Measurements from ENCODE around the gene ALKBH4. TPM values are rescaled to one million over a fixed set of nuclear protein-coding genes. Genes with fewer than 3 reads are reported as not detected.

ALKBH4 gene
- total and polyA plus RNA-seq, 2 donors = 9.7 to 11.8 TPM

DNA sequence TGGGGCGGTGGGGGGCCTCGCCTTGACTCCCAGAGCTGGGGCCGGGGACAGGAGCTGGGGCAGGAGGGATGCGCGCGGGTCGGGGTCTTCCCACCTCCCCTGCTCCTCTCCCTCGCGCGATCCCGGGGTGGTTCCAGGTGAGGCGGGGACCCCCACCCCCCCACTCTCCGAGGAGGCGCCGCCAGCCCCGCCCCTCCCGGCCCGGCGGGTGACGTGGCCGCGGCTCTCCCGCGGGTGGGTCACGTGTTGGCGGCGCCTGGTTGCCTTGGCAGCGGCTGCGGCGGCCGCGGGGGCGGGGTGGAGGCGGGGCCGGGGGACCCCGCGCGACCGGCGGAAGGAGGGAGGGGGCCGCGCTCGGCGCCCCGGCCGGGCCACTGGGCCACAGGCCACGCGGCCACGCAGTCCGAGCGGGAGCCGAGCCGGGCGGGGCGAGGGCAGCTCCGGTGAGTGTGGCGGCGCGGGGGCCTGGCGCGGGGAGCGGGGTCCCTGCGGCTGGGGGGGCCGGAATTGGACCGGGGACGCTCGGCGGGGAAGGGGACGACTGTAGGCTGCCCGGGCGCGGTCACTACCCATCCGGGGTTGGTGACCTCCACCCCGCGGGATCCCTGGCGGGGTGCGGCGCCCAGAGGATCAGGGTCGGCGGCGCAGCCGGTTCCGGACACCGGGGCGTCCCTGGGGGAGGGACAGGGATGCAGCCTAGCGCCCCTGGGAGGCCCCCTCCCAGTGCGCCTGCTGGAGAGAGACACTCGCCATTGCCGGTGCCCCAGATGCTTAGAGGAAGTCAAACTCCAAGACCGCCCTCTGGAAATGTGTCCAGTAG is 31.2 kb downstream of the ALKBH4 start, which contains the start of gene ORAI2:
ORAI2 (plus strand) TSS at position 357 of the 820 bp plus-strand sequence. CDS start 5,382 bp downstream, outside the sequence.
- under 1% methylated on average over 90 of the region's 90 CpGs for WGBS
- DNase-seq (ENCODE audit: extremely low spot score) = no peak
- no peaks in the 10 kb centered on the region for H3K4me1 ChIP-seq (ENCODE audit: insufficient read depth)
- H3K4me3 ChIP-seq (ENCODE audit: low read depth, low read length) = peak within 1 kb of the TSS; percentile 92
- peaks cover 2% of the 10 kb centered on the region for H3K36me3 ChIP-seq (ENCODE audit: insufficient read depth)
- peak within 1 kb of the TSS; percentile 71 for H3K27ac ChIP-seq (ENCODE audit: low read depth)

DNA sequence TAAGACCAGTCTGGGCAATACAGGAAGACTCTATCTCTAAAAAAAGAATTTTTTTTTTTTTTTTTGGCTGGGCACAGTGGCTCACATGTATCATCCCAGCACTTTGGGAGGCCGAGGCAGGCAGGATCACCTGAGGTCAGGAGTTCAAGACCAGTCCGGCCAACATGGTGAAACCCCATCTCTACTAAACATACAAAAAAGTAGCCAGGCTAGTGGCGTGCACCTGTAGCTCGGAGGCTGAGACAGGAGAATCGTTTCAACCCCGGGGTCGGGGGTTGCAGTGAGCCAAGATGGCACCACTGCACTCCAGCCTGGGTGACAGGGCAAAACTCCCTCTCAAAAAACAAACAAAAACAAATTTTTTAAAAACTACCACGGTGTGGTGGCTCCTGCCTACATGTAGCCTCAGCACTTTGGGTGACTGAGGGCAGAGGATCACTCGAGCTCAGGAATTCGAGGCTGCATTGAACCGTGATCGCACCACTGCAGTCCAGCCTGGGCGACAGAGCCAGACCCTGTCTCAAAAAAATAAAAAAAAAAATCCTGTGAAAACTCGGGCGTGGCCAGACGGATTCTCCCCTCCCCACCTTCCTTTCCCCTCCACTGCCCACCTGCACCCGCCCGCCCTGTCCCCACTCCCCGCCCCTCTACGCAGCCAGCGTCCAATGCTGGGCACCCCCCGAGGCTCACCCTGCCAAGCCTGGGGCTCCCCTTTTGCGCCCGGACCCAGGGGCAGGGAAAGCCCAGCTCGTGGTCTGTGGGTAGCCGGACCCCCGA is 32.0 kb downstream of the ALKBH4 start:
- peak overlapping the region; percentile 92 for H3K4me3 ChIP-seq (ENCODE audit: low read depth, low read length)
- H3K27ac ChIP-seq (ENCODE audit: low read depth) = peak overlapping the region; percentile 71
- H3K4me1 ChIP-seq (ENCODE audit: insufficient read depth) = no peaks in the 10 kb centered on the region
- 27% methylated on average over 27 of the region's 27 CpGs for WGBS
- DNase-seq (ENCODE audit: extremely low spot score) = no peak
- H3K36me3 ChIP-seq (ENCODE audit: insufficient read depth) = peaks cover 2% of the 10 kb centered on the region

DNA sequence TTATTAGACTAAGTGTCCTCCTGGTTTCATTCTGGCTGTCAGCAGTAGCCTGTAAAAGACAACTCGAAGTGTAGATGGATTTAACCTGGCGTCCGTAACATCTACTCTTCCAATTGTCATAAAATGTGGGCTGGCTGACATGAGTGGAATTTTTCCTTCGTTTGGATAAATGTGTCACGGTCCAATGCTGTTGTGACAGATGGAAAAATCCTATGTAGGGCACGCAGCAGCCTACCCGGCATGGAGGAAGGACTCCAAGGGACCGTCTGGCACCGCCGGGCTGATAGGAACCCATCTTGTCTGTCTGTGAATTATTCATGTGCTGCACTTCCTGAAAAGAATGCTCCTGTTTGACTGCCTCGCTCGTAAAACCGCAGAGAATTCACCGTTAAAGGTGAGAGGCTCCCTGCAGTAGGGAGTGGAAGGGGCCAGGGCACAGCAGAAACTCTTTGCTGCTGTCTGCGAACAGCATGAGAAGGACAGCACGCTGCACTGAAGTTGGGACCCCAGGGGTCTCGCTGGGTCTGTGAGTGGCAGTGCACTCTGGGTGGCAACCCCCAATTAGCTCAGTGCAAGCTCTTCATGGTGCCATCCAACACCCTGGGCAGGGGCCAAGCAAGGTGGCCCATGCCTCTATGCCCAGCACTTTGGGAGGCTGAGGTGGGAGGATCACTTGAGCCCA is 32.9 kb downstream of the ALKBH4 start:
- peak overlapping the region; percentile 34 for H3K27ac ChIP-seq (ENCODE audit: low read depth)
- WGBS = 24% methylated on average over 17 of the region's 17 CpGs
- peak; percentile 35 for DNase-seq (ENCODE audit: extremely low spot score)
- H3K36me3 ChIP-seq (ENCODE audit: insufficient read depth) = no peaks in the 10 kb centered on the region
- H3K4me3 ChIP-seq (ENCODE audit: low read depth, low read length) = no peak overlapping the region
- H3K4me1 ChIP-seq (ENCODE audit: insufficient read depth) = no peaks in the 10 kb centered on the region

DNA sequence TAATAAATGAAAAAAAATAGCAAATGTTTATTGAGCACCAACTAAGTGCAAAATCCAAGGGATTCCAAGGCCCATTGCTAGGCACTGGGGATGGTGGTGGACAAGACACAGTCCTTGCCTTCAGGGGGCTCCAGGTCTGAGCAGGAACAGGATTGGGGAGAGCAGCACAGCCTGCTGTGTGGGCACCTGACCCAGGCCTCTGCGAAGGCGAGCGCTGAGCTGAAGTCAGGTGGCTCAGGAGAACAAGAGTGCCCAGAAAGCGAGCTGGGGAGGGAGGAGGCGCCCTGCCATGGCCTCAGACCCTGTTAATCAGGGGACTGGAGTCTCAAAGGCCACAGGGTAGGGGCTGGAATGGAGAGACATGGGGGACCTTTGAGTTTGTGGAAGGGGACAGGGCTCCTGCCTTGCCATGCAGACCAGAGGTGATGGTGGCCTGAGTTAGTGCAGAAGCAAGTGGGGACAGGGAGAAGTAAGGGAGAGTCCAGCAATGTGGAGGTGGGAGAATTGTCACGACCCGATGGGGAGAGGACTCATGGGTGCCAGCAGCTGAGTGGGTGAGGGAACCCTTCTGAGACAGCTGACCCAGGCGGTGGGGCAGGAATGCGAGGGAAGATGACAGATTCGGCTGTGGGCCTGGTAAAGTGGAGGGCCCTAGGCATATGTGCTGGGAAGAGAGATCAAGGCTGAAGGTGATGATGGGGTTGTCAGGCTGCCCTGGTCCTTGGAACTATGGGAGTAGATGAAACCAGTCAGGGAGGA is 35.3 kb downstream of the ALKBH4 start:
- WGBS = 92% methylated on average over 10 of the region's 10 CpGs
- H3K4me1 ChIP-seq (ENCODE audit: insufficient read depth) = no peaks in the 10 kb centered on the region
- H3K27ac ChIP-seq (ENCODE audit: low read depth) = no peak overlapping the region
- H3K4me3 ChIP-seq (ENCODE audit: low read depth, low read length) = no peak overlapping the region
- no peak for DNase-seq (ENCODE audit: extremely low spot score)
- peaks cover 4% of the 10 kb centered on the region for H3K36me3 ChIP-seq (ENCODE audit: insufficient read depth)

DNA sequence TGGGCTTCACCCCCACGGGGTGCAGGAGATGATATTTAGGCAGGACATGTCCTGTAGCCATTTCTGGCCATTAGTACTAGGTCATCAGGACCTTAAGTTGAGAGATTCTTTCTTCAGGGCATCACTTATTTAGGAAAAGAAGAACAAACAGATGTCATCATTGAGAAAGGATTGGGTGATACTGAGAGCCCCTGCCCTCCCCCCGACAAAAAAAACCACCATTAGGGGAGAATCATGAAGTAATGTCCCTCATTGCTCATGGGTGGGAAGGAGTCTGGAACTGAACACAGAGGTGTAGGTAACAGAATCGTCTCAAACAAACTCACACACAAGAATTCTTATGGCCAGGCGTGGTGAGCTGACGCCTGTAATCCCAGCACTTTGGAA is 37.7 kb downstream of the ALKBH4 start:
- WGBS = 85% methylated on average over 5 of the region's 5 CpGs
- Histone ChIP-seq H3K4me1 (ENCODE audit: insufficient read depth) (no peaks in the 10 kb centered on the region), H3K4me3 (ENCODE audit: low read depth, low read length) (no peak overlapping the region), H3K36me3 (ENCODE audit: insufficient read depth) (peaks cover 4% of the 10 kb centered on the region), H3K27ac (ENCODE audit: low read depth) (peak overlapping the region; percentile 59)
- DNase-seq (ENCODE audit: extremely low spot score) = no peak

DNA sequence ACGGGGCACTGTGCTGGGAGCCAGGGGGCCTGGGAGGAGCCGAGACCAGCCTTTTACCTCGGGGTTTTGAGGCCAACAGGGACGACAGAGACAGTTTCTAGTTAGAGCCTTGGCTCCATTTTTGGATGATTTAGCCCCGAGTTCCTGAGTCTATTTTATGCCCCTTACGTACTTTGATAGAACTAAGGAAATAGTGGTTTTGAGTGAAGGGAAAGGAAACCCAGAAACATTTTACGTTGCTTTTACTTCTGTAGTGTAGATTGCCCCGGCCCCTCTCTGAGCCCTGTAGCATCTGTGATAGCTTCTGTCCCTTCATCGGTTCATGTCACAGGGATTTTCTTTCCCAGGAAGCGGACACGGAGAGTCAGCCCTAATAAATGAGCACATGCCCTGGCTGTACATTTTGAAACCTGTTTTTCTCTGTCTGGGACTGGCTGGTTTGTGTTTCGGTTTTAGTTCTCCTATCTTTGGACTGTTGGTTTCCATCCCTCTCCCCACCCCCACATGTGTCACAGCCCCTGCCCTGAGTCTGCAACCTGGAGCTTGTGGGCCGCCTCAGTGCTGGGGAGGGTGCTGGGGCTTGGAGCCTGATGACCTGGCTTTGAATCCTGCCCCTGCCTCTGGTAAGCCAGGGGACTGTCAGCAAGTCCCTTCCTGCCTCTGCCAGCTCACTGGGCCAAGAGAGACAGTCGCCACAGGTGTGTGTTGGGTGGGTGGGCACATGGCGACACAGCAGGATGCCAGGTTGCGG is 38.2 kb downstream of the ALKBH4 start:
- DNase-seq (ENCODE audit: extremely low spot score) = no peak
- Histone ChIP-seq H3K4me1 (ENCODE audit: insufficient read depth) (no peaks in the 10 kb centered on the region), H3K4me3 (ENCODE audit: low read depth, low read length) (no peak overlapping the region), H3K27ac (ENCODE audit: low read depth) (peak overlapping the region; percentile 59), H3K36me3 (ENCODE audit: insufficient read depth) (peaks cover 4% of the 10 kb centered on the region)
- WGBS = 83% methylated on average over 16 of the region's 16 CpGs

DNA sequence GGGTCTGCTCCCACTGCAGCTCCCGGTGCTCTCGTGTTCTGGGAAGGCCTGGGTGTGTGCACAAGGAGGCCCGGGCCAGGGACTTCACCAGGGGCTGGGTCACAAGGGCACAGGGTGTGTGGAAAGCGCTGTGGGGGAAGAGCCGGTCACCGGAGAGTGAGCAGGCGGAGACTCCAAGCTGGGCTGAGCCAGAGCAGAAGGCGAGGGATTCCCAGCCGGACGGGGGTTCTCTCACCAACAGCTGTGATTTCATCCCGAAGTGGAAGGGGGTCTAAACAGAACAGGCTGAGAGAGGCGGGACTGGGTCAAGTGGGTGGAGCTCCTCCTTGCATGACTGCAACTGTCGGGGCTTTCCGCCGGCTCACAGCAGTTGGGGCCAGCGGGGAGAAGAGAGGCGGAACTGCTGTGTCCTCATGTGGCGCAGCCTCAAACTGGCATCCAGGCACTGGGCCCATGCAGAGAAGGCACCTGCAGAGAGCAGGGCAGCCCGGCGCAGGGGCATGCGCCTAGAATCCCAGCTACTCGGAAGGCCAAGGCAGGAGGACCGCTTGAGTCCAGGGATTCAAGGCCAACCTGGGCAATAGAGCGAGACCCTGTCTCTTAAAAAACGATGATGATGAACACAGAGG is 38.9 kb downstream of the ALKBH4 start:
- WGBS = 71% methylated on average over 25 of the region's 25 CpGs
- Histone ChIP-seq H3K27ac (ENCODE audit: low read depth) (peak overlapping the region; percentile 28), H3K4me1 (ENCODE audit: insufficient read depth) (no peaks in the 10 kb centered on the region), H3K4me3 (ENCODE audit: low read depth, low read length) (no peak overlapping the region), H3K36me3 (ENCODE audit: insufficient read depth) (peaks cover 4% of the 10 kb centered on the region)
- DNase-seq (ENCODE audit: extremely low spot score) = no peak

DNA sequence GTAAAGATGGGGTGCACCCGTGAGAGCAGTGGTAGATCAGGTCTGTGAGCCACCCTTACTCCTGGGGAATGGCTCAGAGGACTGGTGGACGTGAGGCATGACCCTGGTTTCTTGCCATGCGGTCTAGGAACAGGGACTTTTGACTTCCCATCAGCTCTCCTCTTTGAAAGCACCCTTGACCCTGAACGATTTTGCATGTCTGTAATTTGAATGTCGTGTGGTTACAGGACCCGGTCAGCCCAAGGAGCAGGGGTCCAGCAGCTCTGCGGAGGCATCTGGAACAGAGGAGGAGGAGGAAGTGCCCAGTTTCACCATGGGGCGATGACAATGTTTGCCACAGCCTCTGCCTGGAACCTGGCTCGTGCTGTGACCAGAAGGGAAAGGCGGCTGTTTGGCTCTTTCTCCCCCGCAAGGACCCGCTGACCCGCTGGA is 39.9 kb downstream of the ALKBH4 start:
- no peak for DNase-seq (ENCODE audit: extremely low spot score)
- Histone ChIP-seq H3K4me3 (ENCODE audit: low read depth, low read length) (no peak overlapping the region), H3K27ac (ENCODE audit: low read depth) (no peak overlapping the region), H3K36me3 (ENCODE audit: insufficient read depth) (peaks cover 4% of the 10 kb centered on the region), H3K4me1 (ENCODE audit: insufficient read depth) (no peaks in the 10 kb centered on the region)
- 91% methylated on average over 13 of the region's 13 CpGs for WGBS

DNA sequence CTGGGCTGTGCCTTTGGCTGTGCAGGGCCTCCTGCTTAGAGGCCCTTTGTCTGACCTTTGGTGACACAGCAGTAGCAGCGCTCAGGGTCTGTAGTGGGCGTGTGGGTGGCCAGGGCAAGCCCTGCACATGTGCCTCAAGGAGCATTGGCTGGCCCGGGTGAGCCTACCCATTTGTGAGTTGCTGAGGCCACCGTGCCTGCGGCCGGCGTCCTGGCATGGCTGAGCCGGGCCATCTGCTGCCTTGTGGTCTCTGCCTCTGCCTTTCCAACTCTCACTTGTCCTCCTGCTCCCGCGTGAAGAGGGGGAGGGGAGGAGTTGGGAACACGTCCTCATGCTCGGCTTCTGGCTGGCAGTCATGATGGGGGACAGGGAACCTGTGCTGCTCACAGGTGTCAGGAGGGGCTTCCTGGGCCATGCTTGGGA is 40.5 kb downstream of the ALKBH4 start:
- peaks cover 4% of the 10 kb centered on the region for H3K36me3 ChIP-seq (ENCODE audit: insufficient read depth)
- no peak overlapping the region for H3K4me3 ChIP-seq (ENCODE audit: low read depth, low read length)
- WGBS = 71% methylated on average over 12 of the region's 12 CpGs
- no peak overlapping the region for H3K27ac ChIP-seq (ENCODE audit: low read depth)
- H3K4me1 ChIP-seq (ENCODE audit: insufficient read depth) = no peaks in the 10 kb centered on the region
- no peak for DNase-seq (ENCODE audit: extremely low spot score)

DNA sequence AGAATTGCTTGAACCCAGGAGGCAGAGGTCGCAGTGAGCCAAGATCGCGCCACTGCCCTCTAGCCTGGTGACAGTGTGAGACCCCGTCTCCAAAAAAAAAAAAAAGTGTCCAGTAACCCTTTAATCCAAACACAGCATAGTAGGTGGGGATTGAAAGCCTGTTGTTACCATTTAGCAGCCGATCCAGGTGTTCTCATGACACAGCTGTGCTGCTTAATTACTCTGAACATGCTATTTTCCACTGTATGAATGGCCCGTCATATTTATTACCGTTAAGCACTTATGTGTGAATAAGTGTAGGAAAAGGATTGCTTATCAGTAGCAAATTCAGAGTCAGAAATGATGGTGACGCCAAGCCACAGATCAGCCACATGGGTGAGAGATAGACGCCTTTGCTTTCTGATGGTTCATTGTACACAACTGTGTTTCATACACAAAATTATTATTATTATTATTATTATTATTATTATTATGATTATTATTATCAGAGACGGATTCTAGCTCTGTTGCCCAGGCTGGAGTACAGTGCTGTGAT is 42.9 kb downstream of the ALKBH4 start:
- H3K4me1 ChIP-seq (ENCODE audit: insufficient read depth) = no peaks in the 10 kb centered on the region
- H3K27ac ChIP-seq (ENCODE audit: low read depth) = no peak overlapping the region
- 92% methylated on average over 10 of the region's 10 CpGs for WGBS
- peaks cover 4% of the 10 kb centered on the region for H3K36me3 ChIP-seq (ENCODE audit: insufficient read depth)
- no peak overlapping the region for H3K4me3 ChIP-seq (ENCODE audit: low read depth, low read length)
- no peak for DNase-seq (ENCODE audit: extremely low spot score)

DNA sequence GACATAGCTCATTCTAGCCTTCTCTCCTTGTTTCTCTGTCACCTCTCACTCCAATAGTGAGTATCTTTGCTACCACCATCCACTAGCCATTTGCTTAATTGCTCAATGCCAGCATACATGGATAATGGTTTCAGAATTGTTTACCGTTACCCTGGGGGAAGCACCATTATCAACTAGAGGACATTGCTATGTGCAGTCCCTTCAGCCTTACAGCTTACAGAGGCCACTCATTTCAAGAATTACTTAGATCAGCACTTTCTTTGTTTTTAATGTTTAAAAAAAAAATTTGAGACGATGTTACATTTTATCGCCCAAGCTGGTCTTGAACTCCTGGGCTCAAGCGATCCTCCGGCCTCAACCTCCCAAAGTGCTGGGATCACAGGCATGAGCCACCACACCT is 46.1 kb downstream of the ALKBH4 start:
- Histone ChIP-seq H3K36me3 (ENCODE audit: insufficient read depth) (no peaks in the 10 kb centered on the region), H3K27ac (ENCODE audit: low read depth) (no peak overlapping the region), H3K4me1 (ENCODE audit: insufficient read depth) (no peaks in the 10 kb centered on the region), H3K4me3 (ENCODE audit: low read depth, low read length) (no peak overlapping the region)
- 97% methylated on average over 5 of the region's 5 CpGs for WGBS
- no peak for DNase-seq (ENCODE audit: extremely low spot score)

DNA sequence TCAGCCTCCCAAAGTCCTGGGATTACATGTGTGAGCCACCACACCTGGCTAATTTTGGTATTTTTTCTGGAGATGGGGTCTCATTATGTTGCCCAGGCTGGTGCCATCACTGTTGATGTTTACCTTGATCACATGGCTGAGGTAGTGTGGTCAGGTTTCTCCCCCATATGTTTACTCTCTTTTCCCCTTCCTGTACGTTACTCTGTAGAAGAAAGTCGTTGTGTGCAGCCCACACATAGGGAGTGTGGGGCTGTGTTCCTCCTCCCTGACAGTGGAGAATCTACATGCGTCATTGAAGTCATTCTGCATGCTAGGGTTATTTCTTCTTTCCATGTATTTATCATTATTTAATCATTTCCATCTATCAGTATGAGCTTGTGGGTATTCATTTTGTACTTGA is 47.6 kb downstream of the ALKBH4 start:
- H3K4me1 ChIP-seq (ENCODE audit: insufficient read depth) = no peaks in the 10 kb centered on the region
- H3K27ac ChIP-seq (ENCODE audit: low read depth) = no peak overlapping the region
- 86% methylated on average over 3 of the region's 3 CpGs for WGBS
- no peak for DNase-seq (ENCODE audit: extremely low spot score)
- no peak overlapping the region for H3K4me3 ChIP-seq (ENCODE audit: low read depth, low read length)
- no peaks in the 10 kb centered on the region for H3K36me3 ChIP-seq (ENCODE audit: insufficient read depth)

Measured in urinary bladder (tissue), 4 donors.